ENCODE data around the gene HMOX2.

Gene HMOX2

GRCh38 chr16:4519274-4520058, 43.3 kb downstream of the HMOX2 start:
- TF ChIP-seq RARB (CRISPR knock-in tag; IDR thresholded peaks at IDR 0.05), result no peak
- no peak for TF ChIP-seq POU6F1 (CRISPR knock-in tag; IDR thresholded peaks at IDR 0.05; ENCODE audit: borderline replicate concordance, low read depth)
- no peak for TF ChIP-seq SNAI2 (CRISPR knock-in tag; IDR thresholded peaks at IDR 0.05)
- TF ChIP-seq ZFP3 (CRISPR knock-in tag; IDR thresholded peaks at IDR 0.05), result no peak
- no peak for TF ChIP-seq CREB5 (CRISPR knock-in tag; IDR thresholded peaks at IDR 0.05; ENCODE audit: low read depth)
- no peak for ATAC-seq

GRCh38 chr16:4520913-4521312, 44.7 kb downstream of the HMOX2 start:
- no peak for ATAC-seq
- no peak for TF ChIP-seq ISL1 (CRISPR knock-in tag; IDR thresholded peaks at IDR 0.05)

- TF ChIP-seq TCF4 (CRISPR knock-in tag; IDR thresholded peaks at IDR 0.05; ENCODE audit: borderline replicate concordance) (peak; percentile 14; the same call in 1 of the 2 replicates), CSRNP3 (CRISPR knock-in tag; IDR thresholded peaks at IDR 0.05) (no peak)
- ATAC-seq, result peak; percentile 11; the same call in 1 of the 3 replicates
Observed at GRCh38 chr16:4522051-4522581, 45.9 kb downstream of the HMOX2 start.

- no peak for TF ChIP-seq ESRRG (CRISPR knock-in tag; IDR thresholded peaks at IDR 0.05)
- no peak for TF ChIP-seq PATZ1 (CRISPR knock-in tag; IDR thresholded peaks at IDR 0.05; ENCODE audit: borderline replicate concordance)
- TF ChIP-seq CSDC2 (CRISPR knock-in tag; IDR thresholded peaks at IDR 0.05), result no peak
- no peak for TF ChIP-seq CREB5 (CRISPR knock-in tag; IDR thresholded peaks at IDR 0.05; ENCODE audit: low read depth)
- no peak for TF ChIP-seq ISL1 (CRISPR knock-in tag; IDR thresholded peaks at IDR 0.05)
- TF ChIP-seq ZFP30 (CRISPR knock-in tag; IDR thresholded peaks at IDR 0.05), result no peak
- no peak for ATAC-seq
Observed at GRCh38 chr16:4523686-4524085, 47.5 kb downstream of the HMOX2 start.

GRCh38 chr16:4524571-4524970, 48.4 kb downstream of the HMOX2 start:
- no peak for ATAC-seq
- no peak for TF ChIP-seq CREB5 (CRISPR knock-in tag; IDR thresholded peaks at IDR 0.05; ENCODE audit: low read depth)
- TF ChIP-seq ARNTL (CRISPR knock-in tag; IDR thresholded peaks at IDR 0.05; ENCODE audit: borderline replicate concordance, low read depth), result no peak
- no peak for TF ChIP-seq ESRRG (CRISPR knock-in tag; IDR thresholded peaks at IDR 0.05)
- no peak for TF ChIP-seq OSR1 (CRISPR knock-in tag; IDR thresholded peaks at IDR 0.05)
- TF ChIP-seq PPARA (CRISPR knock-in tag; IDR thresholded peaks at IDR 0.05; ENCODE audit: borderline replicate concordance), result no peak
- no peak for TF ChIP-seq ZFP3 (CRISPR knock-in tag; IDR thresholded peaks at IDR 0.05)
- no peak for TF ChIP-seq PATZ1 (CRISPR knock-in tag; IDR thresholded peaks at IDR 0.05; ENCODE audit: borderline replicate concordance)
- no peak for TF ChIP-seq CSRNP3 (CRISPR knock-in tag; IDR thresholded peaks at IDR 0.05)
- TF ChIP-seq ZNF8 (CRISPR knock-in tag; IDR thresholded peaks at IDR 0.05), result no peak
- no peak for TF ChIP-seq ISL1 (CRISPR knock-in tag; IDR thresholded peaks at IDR 0.05)
- TF ChIP-seq POU6F1 (CRISPR knock-in tag; IDR thresholded peaks at IDR 0.05; ENCODE audit: borderline replicate concordance, low read depth), result no peak
- TF ChIP-seq GLIS3 (CRISPR knock-in tag; IDR thresholded peaks at IDR 0.05), result no peak

Measured in SK-N-SH treated with all-trans-retinoic acid at 6 μM for 48 hours (cell line).